NCI-H128 (cell line): ENCODE results near the gene C5AR2.
"Not testable (repeated sequence)": the region's sequence is repeated elsewhere in the genome, so short reads cannot be mapped to it uniquely, and the experiment has no call there.

Experiments
- DNase-seq: peaks from one replicate; lab custom pipeline; 2025; ENCODE audit not compliant: unreplicated experiment; lab: John Stamatoyannopoulos, UW

Gene C5AR2

DNA sequence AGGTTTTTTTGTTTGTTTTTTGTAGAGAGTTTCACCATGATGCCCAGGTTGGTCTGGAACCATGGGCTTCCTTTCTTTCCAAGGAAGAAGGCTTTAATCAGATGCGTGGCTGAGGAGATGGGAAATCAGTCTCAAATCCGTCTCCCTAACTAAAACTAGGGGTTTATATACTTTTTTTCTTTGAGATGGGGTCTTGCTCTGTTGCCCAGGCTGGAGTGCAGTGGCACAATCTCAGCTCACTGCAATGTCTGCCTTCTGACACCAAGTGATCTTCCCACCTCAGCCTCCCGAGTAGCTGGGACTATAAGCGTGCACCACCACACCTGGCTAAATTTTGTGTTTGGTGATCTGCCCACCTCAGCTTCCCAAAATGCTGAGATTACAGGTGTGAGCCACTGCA lies 52.6 kb downstream of the C5AR2 start:
- not testable (repeated sequence) for DNase-seq

DNA sequence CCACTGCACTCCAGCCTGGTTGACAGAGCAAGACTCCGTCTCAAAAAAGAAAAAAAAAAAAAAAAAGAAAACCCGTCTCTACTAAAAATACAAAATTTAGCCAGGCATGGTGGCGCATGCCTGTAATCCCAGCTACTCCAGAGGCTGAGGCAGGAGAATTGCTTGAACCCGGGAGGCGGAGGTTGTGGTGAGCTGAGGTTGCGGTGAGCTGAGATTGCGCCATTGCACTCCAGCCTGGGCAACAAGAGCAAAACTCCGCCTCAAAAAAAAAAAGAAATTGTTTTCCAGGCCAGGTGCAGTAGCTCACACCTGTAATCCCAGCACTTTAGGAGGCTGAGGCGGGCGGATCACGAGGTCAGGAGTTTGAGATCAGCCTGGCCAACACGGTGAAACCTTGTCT lies 54.6 kb downstream of the C5AR2 start:
- DNase-seq: not testable (repeated sequence)

DNA sequence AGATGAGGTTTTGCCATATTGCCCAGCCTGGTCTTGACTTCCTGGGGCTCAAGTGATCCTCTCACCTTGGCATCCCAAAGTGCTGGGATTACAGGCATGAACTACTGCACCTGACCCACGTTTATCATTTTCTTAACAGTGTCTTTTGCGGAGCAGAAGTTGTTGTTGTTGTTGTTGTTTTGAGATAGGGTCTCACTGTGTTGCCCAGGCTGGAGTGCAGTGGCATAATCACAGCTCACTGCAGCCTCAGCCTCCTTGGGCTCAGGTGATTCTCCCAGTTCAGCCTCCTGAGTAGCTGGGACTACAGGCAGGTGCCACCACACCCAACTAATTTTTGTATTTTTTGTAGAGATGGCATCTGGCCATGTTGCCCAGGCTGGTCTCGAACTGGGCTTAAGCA lies 55.6 kb downstream of the C5AR2 start:
- not testable (repeated sequence) for DNase-seq

DNA sequence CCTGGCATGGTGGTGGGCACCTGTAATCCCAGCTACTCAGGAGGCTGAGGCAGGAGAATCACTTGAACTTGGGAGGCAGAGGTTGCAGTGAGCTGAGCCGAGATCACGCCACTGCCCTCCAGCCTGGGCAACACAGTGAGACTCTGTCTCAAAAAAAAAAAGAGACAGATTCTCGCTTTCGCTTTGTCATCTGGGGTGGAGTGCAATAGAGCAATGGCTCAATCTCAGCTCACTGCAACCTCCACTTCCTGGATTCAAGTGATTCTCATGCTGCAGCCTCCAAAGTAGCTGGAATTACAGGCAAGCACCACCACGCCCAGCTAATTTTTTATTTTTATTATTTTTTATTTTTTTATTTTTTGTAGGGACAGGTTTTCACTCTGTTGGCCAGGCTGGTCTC lies 56.7 kb downstream of the C5AR2 start:
- not testable (repeated sequence) for DNase-seq

DNA sequence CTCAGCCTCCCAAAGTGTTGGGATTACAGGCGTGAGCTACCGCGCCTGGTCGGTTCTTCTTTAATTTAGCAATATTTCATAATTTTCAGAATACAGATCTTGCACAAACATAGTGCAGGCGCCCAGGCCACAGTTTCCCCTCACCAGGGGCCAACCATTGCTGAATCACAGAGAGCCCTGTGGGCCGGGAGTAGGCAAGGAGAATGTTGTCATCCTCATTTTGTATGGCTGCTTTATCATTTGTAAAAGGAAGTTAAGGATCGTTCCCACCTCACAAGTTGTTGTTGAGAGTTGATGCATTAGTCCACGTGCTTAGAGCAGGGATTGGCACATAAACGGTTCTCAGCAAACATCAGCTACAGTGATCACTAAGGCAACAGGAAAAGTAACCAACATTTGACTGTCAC lies 57.2 kb downstream of the C5AR2 start:
- DNase-seq: no peak

DNA sequence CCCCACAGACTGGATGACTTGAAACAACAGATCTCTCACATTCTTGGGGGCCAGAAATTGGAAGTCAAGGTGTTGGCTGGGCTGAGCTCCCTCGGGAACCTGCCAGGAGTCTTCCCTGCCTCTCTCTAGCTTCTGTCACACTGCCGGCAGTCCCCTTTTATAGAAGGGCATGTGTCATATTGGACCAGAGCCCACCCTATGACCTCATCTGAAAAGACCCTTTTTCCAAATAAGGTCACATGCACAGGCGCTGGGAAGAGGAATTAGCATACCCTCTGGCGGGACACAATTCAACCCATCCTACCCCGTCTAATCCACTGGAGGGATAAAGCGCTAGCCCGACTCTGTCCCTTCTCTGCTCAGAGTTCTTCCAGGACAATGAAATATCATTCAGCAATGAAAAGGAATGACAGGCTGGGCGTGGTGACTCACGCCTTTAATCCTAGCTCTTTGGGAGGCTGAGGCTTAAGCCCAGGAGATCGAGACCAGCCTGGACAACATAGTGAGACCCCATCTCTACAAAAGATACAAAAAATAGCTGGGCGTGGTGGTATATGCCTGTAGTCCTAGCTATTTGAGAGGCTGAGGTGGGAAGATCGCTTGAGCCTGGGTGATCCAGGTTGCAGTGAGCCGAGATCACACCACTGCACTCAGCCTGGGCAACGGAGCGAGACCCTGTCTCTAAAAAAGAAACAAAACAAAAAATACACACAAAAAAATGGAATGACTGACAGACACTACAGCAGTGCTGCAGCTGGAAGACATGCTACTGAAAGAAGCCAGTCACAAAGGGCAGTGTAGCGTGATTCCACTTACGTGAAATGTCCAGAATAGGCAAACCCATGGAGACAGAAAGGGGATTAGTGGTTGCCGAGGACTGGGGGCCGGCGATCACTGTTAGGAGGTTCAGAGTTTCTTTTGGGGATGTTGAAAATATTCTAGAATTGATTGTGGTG lies 58.8 kb downstream of the C5AR2 start:
- DNase-seq: no peak

DNA sequence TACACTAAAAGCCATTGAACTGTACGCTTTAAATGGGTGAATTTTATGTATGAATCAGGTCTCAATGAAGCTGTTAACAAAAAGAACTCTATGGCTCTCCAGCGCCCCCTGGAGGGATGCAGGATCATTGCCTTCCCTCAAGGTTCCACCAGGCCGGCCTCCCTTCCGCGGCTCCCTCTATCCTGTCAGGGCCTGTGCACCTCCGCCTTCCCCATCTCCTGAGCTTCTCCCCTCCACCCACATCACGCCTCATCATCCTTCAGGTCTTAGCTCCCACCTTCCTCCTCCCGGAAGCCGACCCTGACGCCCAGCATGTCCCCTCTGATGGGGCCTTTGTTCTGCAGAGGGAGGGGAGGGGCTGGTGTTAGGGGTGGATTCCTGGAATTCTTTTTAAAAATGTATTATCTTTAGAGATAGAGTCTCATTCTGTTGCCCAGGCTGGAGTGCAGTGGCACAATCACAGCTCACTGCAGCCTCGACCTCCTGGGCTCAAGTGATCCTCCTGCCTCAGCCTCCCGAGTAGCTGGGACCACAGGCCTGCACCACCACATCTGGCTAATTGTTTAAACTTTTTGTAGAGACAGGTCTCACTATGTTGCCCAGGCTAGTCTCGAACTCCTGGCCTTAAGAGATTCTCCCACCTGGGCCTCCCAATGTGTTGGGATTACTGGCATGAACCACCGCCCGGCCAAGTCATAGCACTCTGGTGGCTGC lies 59.7 kb downstream of the C5AR2 start:
- no peak for DNase-seq
